ENCODE measurements around the gene LRRC4C. TPM values are rescaled to one million over a fixed set of nuclear protein-coding genes. Genes with fewer than 3 reads are reported as not detected.

The LRRC4C gene
- total RNA-seq, 2 donors from 2014 or later: 1.3 TPM; not detected in 1

GRCh38 chr11:40360206-40360798 is 1099.2 kb downstream of the LRRC4C start:
- DNase-seq: no peak
- Histone ChIP-seq H3K27me3 (no peaks in the 10 kb centered on the region), H3K27ac (no peak overlapping the region), H3K4me1 (peaks cover 5% of the 10 kb centered on the region), H3K36me3 (replicated peaks in 1 of 2; ENCODE audit: insufficient read depth in 1 of 2, low read depth in 2 of 2) (no peaks in the 10 kb centered on the region), H3K4me3 (no peak overlapping the region), H3K9me3 (no peaks in the 10 kb centered on the region)
- peak; percentile 45 for ATAC-seq
- TF ChIP-seq POLR2A (IDR thresholded peaks at IDR 0.05) (no peak), CTCF (IDR thresholded peaks at IDR 0.05) (no peak)
- intact Hi-C loops (cut with DNase I): no loop called here
- WGBS, 2 donors: 12 to 20% methylated on average over 5 of the region's 5 CpGs

- no peak for TF ChIP-seq POLR2A (IDR thresholded peaks at IDR 0.05)
- TF ChIP-seq CTCF (IDR thresholded peaks at IDR 0.05): no peak
- Histone ChIP-seq H3K4me3 (no peak overlapping the region), H3K27ac (no peak overlapping the region), H3K36me3 (replicated peaks in 1 of 2; ENCODE audit: insufficient read depth in 1 of 2, low read depth in 2 of 2) (no peaks in the 10 kb centered on the region), H3K4me1 (no peaks in the 10 kb centered on the region), H3K27me3 (no peaks in the 10 kb centered on the region), H3K9me3 (no peaks in the 10 kb centered on the region)
- 62 to 89% methylated on average over 4 of the region's 4 CpGs for WGBS, 2 donors
- DNase-seq (no peak), ATAC-seq (no peak)
- intact Hi-C loops (cut with DNase I): no loop called here
Measured at GRCh38 chr11:40354121-40354520, 1105.3 kb downstream of the LRRC4C start.

- 31% methylated on average over 3 of the region's 3 CpGs for WGBS, 2 donors
- H3K36me3 ChIP-seq (replicated peaks in 1 of 2; ENCODE audit: insufficient read depth in 1 of 2, low read depth in 2 of 2): no peaks in the 10 kb centered on the region
- H3K27ac ChIP-seq: no peak overlapping the region
- H3K4me1 ChIP-seq: no peaks in the 10 kb centered on the region
- intact Hi-C loops (cut with DNase I): no loop called here
- no peaks in the 10 kb centered on the region for H3K27me3 ChIP-seq
- no peak for TF ChIP-seq CTCF (IDR thresholded peaks at IDR 0.05)
- TF ChIP-seq POLR2A (IDR thresholded peaks at IDR 0.05): no peak
- ATAC-seq (no peak), DNase-seq (no peak)
- no peaks in the 10 kb centered on the region for H3K9me3 ChIP-seq
- no peak overlapping the region for H3K4me3 ChIP-seq
Measured at GRCh38 chr11:40340911-40341310, 1118.5 kb downstream of the LRRC4C start.

- H3K4me1 ChIP-seq: no peaks in the 10 kb centered on the region
- intact Hi-C loops (cut with DNase I): no loop called here
- H3K27me3 ChIP-seq: no peaks in the 10 kb centered on the region
- 50 to 52% methylated on average over 6 of the region's 6 CpGs for WGBS, 2 donors
- ATAC-seq (no peak), DNase-seq (no peak)
- no peak overlapping the region for H3K4me3 ChIP-seq
- TF ChIP-seq CTCF (IDR thresholded peaks at IDR 0.05) (no peak), POLR2A (IDR thresholded peaks at IDR 0.05) (no peak)
- no peaks in the 10 kb centered on the region for H3K36me3 ChIP-seq (replicated peaks in 1 of 2; ENCODE audit: insufficient read depth in 1 of 2, low read depth in 2 of 2)
- no peak overlapping the region for H3K27ac ChIP-seq
- no peaks in the 10 kb centered on the region for H3K9me3 ChIP-seq
Measured at GRCh38 chr11:40338739-40339138, 1120.7 kb downstream of the LRRC4C start.

- Histone ChIP-seq H3K36me3 (replicated peaks in 1 of 2; ENCODE audit: insufficient read depth in 1 of 2, low read depth in 2 of 2) (no peaks in the 10 kb centered on the region), H3K9me3 (no peaks in the 10 kb centered on the region), H3K4me1 (no peaks in the 10 kb centered on the region), H3K27me3 (no peaks in the 10 kb centered on the region), H3K4me3 (no peak overlapping the region), H3K27ac (no peak overlapping the region)
- no peak for TF ChIP-seq CTCF (IDR thresholded peaks at IDR 0.05)
- no peak for TF ChIP-seq POLR2A (IDR thresholded peaks at IDR 0.05)
- ATAC-seq (no peak), DNase-seq (no peak)
- intact Hi-C loops (cut with DNase I): no loop called here
- whole genome bisulfite sequencing, 2 donors: 61 to 69% methylated on average over 3 of the region's 3 CpGs
Measured at GRCh38 chr11:40338062-40338461, 1121.4 kb downstream of the LRRC4C start.
